DMS 273 treated with DMSO at 0.1 percent for 48 hours (cell line): ENCODE measurements around the gene PPFIA2.

Experiments
- DNase-seq: peaks from one replicate; lab custom pipeline; 2025; lab: John Stamatoyannopoulos, UW

PPFIA2 gene

DNA sequence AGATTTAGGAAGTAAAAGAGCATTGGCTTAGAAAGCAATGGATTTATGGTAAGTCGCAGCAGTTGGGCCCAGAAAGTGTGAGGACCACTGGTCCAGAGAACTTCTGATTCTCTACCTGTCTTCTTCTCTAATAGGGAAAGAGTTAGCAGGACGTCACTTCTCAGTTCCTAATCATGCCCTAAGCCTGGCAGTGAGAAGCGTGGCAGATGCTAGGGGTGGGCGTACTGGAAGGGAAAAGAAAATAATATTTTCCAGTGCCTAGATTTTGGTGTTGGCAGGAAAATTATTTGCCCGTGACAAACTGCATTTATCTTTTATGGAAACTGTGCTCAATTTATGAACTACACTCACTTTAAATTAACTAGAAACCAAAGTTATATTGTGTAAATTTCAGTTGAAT is 212.3 kb downstream of the PPFIA2 start:
- DNase-seq: no peak

DNA sequence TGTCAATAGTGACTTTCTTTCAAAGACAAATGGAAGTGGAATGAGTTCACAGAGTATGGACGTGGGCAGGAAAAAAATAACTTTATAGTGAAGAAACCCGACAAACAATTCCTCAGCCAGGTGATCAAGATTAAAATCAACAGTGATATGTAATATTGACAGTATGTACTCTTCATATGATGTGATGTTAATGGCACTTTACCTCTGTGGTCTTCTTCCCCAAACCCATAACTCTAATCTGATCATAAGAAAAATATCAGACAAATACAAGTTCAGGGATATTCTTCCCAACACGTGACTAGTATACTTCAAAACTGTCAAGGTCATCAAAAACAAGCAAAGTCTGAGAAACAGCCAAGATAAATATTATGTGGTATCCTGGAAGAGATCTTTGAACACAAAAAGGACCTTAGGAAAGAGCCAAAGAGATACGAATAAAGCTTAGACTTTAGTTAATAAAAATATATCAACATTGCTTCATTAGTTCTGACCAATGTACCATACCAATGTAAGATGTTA is 215.5 kb downstream of the PPFIA2 start:
- DNase-seq: no peak

DNA sequence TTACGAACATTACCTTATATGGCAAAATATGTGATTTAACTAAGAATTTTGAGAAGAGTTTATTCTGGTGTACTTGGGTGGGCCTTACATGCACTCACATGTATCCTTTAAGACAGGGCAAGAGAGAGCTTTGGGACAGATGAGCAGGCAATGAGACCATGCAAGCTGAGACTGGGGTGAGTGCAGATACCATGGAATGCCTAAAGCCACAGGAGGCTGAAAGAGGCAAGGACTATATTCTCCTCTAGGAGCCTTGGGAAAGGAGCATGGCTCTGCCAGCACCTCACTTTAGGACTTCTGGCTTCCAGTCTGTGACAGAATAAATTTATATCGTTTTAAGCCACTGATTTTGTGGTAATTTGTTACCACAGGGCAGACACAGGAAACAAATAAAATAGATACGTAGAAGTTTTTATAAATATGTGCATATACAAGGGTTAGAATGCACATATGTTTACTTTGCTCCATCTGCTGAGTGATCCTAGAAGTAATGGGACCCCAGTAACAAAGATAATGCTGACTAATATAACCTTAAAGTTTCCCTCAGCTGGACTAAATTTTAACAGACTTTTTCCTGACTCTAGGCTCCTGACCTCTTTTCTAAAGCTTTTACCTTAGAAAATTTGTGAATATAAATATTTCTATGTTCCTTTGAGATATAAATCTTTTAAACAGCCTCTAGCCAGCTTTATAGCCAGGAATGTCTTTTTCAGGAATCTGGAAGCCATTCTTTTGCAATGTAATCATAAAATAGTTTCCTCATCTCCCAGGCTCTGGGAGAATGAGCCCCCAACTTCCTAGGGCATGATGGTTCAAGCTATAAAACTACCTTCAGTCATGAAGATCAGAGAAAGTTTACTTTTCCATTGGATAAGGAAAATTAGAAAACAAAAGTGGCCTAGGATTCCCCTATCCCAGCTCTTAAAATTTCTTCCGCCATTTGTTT is 216.8 kb downstream of the PPFIA2 start:
- peak; percentile 16 for DNase-seq

DNA sequence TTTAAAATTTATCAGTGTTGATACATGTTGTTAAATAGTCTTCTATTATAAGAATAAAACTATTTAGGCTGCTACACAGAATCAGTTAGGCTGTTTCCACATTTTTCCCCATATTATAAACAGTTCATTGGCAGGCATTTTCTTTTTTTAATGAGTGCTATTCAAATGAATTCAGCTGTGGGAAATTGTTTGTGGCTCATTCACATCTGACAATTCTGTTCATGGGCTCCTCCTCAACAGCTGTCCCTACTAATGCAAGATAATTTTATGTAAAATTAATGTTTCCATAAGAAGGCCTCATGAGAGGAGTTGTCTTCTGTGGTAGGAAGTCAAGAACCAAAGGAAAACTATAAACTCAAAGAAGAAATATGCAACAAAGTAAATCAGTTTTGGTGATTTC is 218.0 kb downstream of the PPFIA2 start:
- no peak for DNase-seq

DNA sequence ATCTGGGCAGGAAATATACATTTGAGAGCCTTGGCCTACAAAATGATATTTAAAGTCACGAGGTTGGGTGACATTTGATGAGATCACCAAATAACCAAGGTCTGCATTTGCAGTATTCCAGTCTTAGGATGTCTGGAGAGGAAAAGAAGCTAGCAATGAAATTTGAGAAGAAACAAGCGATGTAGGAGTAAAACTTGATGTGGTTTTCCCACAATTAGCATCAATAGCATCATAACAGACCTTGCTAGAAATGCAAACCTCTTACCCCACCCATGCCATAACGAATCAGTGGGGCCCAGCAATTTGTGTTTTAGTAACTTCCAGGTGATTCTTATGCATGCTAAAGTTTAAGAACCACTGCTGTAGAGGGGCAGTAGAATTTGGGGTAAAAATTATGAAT is 219.9 kb downstream of the PPFIA2 start:
- DNase-seq: no peak

DNA sequence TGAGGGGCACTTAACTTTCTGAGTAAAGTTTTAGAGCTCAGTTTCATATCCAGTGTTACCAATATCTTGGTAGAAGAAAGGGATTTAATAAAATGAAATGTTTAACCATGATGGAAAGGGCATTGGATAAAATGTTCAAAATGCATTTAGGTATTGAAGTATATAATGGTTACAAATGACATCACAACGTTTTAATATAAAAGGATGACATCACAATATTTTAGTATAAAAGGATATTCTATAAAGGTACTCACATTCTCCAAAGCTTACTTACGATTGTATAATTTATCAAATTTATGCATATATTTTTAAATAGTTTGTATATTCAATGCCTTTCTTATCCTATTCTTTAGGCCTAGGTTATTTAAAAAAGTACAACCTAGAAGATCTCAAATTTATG is 226.1 kb downstream of the PPFIA2 start:
- DNase-seq: no peak

DNA sequence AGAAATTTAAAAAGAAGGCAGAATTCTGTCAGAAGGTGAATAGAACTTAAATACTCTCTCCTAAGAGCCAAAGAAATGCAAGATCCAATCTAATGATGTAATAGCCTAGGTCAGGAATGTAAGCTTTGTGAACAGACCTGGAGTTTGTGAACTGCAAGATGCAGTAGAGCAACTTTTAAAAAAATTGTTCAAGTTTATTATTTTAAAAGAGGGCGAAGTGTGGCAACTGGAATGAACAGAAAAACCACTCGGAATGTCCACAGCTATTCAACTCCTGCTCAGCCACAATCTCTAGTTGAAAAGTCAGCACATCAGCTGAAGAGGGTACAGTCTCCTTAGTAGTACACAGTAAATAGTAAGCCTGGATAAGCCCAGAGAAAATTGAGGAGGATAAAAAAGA is 228.8 kb downstream of the PPFIA2 start:
- no peak for DNase-seq

DNA sequence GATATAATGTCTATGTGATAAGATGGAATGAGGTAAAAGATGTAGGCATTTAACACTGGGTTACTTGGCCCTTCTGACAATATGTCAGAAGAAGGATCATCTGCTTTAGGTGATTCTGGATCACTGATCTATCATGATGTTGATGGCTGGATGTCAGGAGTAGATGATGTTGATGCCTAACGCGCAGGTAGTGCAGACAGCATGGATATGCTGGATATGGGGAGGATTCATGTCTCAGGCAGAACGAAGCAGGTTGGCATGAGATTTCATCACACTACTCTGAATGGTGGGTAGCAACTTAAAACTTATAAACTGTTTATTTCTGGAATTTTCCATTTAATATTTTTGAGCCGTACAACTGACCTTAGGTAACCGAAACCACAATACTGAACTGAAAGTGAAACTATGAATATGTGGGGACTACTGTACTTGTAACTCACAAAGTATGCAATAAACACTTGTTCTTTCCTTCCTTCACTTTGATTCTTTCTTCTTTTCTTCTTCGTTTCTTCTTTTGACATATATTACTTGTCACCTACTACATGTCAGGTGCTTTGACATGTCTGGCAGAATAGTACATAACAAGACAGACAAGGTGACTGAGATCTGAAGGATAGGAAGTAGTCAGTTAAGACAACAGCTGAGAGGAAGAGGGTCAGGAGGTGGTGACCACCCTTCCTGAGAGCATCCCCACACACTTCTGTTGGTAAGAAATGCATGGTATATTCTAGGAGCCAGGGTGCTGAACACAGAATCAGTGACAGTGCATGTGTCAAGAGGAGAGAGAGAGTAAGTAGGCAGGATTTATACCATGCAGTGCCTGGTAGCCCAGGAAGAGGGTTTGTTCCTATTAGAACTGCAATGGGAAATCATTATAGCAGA is 238.8 kb downstream of the PPFIA2 start:
- no peak for DNase-seq

DNA sequence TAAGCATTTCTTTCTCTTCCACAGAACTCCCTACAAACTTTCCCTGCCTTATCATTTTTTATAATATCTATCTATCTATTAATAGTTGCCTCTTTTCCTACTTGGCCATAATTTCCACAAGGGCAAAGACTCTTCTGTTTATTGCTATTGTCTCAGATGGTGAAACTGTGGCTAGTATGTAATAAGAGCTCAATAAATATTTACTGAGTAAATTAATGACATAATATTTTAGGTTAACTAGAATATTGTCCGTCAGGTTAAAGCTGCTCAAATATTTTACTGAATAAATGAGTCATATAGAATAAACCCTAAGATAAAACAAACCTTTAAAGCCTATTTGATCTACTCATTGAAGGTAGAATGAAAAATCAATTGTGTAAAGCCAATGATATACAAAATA is 240.5 kb downstream of the PPFIA2 start:
- no peak for DNase-seq

DNA sequence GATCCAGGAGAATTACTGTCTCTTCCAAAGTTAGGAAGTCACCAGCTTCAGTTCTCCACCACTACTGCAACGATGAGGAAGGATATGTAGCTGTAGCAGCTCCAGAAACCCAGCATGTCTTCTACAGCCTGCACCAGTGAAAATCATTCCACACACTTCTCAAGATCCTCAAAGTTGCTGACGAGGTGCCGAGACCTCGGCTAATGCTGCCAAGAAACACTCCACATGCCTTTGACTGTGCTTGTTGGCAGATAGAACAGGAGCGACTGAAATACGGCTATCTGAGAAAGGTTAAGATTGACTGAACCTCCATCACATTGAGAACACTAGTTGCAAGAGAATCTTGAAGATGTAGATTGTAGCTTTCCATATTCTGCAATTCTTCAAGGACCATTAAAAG is 241.9 kb downstream of the PPFIA2 start:
- no peak for DNase-seq

DNA sequence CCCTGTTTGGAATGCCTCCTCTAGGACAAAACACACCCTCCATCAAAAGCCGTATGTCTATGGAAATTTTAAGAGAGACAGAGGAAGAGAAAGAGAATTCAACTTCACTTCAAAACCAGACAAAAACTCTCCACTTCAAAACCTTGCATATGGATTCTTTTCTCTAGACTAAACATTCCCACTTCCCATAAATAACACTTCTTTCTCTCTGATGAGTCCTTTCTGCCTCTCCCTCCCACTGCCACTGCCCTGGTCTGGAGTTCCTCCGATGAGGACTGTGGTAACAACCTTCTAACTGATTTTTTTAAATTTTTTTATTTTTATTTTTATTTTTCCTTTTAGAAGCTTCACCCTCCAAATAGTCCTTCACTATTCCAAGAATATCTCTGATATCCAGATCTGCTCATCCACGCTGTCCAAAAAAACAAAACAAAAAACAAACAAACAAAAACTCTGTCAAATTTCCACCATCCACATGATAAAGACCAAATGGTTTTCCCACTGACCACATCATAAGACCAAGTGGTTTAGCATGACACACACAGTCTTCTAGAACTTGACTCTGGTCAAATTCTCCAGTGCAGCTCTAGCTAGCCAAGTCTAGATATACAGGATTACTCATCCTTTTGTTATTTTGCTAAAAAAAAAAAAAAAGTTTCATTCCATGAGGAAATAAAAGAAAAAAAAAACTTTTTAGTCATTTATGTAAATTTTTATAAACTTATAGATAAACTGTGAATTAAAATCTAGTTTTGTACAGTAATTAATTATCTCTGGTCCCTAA is 256.0 kb downstream of the PPFIA2 start:
- DNase-seq: no peak

DNA sequence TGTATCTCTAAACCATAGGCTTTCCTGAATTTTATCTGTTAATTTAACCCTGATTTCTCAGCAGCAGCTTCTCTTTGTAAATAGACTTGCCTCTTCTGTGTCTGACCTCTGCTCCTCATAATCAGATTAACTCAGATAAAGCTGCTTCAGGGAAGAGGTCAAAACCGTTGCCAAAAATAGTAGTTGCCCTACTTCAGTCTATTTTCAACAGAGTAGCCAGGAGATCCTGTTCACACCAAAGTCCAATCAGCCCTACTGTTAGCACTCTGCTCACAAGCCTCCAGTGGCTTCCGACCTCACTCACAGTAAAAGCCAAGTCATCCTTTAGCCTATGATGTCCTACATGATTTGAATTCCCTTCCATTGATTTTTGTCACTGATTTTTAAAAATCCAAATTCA is 258.4 kb downstream of the PPFIA2 start:
- DNase-seq: no peak

DNA sequence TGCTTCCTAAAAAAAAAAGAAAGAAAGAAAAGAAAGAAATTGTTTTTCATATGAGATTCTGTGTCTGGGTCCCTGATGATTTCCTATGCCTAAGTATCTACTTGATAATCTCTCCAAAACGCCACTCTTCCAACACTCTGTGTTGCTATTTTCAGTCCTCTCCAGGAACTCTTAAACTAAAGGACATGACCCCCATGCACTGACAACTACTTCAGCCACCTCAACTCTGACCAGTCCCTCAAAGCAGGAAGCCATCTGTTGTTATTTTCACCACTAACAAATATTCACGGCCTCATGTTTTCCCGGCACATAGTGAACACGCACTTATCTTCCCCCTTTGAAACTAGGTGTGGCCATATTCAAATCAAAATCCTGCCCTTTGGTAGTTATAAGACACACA is 259.3 kb downstream of the PPFIA2 start:
- DNase-seq: no peak

DNA sequence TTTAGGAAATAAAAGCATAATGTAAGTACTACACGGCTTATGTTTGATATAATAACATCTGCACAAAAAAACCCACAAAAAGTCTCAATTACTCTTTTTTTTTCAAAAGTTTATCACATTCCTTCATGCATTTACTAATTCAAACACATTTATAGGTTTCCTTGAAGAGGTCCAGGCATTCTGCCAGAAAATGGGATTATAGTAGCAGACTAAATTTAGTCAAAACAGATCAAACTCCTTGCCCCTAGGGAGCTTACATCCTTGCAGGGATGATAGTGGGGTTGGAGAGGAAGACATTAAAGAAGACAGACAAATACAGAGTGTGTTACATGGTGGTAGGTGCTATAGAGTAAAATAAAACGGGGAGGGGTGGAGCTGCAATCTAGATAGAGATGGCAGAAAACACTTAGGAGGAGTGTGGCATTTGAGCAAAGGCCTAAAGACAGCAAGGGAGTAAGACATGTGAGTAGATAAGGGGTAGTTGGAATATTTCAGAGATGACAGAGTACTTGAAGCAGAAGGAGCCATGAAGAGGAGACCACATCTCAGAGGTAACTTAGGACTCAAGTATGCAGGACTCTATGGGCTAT is 266.9 kb downstream of the PPFIA2 start:
- DNase-seq: no peak

DNA sequence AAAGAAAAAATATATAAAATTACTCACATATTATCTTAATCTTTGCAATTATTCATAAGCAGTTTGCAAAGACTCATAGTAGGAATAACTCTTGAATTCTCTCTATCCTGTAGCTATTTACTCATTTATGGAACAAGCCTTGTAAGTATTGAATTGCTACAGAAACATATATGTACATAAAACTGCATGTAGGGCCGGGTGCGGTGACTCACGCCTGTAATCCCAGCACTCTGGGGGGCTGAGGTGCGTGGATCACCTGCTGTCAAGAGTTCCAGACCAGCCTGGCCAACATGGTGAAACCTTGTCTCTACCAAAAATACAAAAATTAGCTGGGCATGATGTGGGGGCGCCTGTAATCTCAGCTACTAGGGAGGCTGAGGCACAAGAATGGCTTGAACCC is 286.2 kb downstream of the PPFIA2 start:
- no peak for DNase-seq

DNA sequence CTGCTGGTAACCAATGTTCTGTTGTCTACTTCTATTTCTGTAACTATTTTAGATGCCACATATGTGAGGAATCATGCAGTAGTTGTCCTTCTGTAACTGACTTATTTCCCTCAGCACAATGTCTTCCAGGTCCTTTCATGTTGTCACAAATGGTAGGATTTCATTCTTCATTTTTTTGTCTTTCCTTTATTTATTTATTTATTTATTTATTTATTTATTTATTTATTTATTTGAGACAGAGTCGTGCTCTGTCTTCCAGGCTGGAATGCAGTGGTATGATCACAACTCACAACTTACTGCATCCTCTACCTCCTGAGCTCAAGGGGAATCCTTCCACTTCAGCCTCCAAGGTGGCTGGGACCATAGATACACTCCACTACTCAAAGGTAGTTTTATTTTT is 288.2 kb downstream of the PPFIA2 start:
- DNase-seq: no peak

DNA sequence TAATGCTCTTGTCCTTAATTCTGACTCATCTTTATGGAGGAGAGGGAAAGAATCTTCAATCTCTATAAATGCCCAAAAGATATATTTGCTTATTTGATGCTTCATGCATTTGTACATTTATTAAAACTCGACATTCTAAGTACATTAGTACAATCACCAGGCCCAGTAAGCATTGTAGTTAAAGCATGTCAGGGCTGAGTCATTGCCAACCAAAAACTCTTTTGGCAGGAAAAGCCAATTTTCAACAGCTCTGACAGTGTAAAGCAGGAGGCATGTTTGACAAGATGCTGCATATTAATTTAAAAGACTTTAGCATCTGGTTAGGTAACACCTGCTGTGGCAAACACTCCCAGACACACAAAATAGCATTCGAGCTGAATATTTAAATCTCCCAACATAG is 290.9 kb downstream of the PPFIA2 start:
- DNase-seq: peak; percentile 54

DNA sequence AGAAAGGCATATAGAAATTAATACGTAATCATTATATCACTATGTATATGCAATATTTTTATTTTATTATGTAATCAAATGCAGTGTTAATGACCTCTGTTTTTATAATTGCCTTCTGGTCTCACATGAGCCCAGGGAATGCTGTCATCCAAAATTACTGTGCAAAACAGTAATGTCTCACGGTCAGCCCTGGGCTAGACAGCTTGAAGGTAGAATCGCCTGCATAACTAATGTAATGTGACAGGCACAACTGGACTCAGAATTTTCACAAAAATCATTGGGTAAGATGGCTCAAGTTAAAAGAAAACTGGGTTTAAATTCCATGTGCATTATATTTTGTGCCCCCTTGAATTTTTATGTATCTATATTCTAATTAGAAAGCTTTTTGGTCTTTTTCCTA is 293.3 kb downstream of the PPFIA2 start:
- peak; percentile 15 for DNase-seq

DNA sequence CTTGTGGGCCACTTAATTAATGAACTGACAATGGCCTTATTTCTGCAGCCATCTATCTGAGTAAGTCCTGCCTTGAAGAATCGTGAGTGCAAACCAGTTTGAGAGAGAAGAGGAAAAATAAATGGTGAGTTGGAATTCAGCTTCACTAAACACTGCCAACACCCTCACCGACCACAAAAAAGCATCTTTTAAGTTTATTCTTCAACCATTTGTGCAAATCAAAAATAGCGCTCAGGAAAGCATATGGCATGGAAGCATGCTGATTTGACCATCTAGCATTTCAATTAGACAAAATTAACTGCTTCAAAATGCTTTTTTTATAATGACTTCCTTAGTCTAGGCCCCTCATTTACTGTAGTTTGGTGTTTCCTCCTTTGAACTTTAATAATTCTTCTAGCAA is 294.0 kb downstream of the PPFIA2 start:
- DNase-seq: no peak

DNA sequence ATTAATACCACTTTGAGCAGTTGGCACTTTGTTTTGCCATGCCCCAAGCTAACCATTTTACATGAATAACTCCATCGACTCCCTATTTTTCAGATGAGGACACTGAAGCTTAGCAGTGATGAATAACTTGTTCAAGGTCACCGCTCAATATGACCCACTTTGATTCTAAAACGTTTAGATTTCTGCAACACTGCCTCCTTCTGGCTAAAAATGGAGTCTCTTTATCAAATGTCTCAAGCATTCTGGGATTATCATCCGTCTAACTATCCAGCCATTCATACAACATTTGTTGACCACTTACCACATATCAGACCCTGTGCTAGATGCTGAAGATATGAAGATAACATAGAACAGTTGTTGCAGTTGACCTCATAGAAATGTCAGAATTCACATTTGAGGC is 298.0 kb downstream of the PPFIA2 start:
- no peak for DNase-seq

DNA sequence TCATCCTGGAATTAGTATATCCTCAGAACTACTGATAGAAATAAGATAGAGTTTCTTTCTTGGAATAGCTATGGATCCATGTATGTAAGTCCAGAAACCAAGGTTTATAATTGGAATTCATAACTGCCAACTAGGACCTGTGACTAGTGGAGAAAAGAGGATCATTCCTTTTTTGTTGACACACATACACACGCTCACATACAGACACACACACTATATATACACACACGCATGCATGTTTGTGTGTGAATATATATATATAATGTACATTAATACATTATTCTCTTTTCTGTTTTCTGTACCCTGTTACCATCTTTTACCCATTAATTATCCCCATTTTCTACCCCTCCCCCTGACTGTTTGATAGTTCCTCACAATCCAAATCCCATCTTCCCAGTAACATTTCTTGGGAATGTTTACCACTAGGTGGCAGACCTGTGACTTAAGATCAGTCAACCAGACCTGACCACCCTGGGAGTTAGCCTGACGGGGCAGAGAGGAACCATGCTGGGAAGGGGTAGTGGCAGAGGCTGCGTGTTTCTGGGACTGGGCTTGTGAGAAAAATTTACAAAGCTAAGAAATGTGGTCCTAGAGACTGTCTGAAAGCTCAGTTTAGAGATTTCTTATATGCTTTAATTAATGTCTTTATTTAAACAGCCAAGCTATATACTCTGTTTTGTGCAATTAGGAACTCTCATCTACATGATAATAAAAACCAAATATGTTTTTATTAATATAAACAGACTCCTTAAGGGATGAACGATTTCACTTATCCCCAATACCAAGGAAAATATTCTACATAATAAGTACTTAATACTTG is 308.0 kb downstream of the PPFIA2 start:
- DNase-seq: peak; percentile 45
